GM19455 (cell line): ENCODE results near the gene ARHGAP6.

Experiments
- ATAC-seq: cut with Tn5 transposase; IDR thresholded peaks from one replicate; pipeline ENCODE4 v1.9.1; 2021; ENCODE audit not compliant: unreplicated experiment

ARHGAP6 gene

GRCh38 chrX:11665168-11666111 lies at the start of gene ARHGAP6:
Gene ARHGAP6 (minus strand): TSS chrX:11665920. CDS start chrX:11664828, 1,092 bp downstream.
- ATAC-seq, result no peak

GRCh38 chrX:11704725-11705495 lies 39.2 kb upstream of the ARHGAP6 start:
- no peak for ATAC-seq

GRCh38 chrX:11703855-11704254 lies 38.1 kb upstream of the ARHGAP6 start:
- ATAC-seq, result no peak

- no peak for ATAC-seq
These were observed 37.4 kb upstream of the ARHGAP6 start for GRCh38 chrX:11702965-11703631.

GRCh38 chrX:11702420-11702819 lies 36.7 kb upstream of the ARHGAP6 start:
- no peak for ATAC-seq

- no peak for ATAC-seq
These were observed 33.0 kb upstream of the ARHGAP6 start for GRCh38 chrX:11698702-11699101.

- ATAC-seq, result no peak
These were observed 22.5 kb upstream of the ARHGAP6 start for GRCh38 chrX:11688201-11688600.

GRCh38 chrX:11687157-11687556 lies 21.4 kb upstream of the ARHGAP6 start:
- no peak for ATAC-seq

- ATAC-seq, result no peak
These were observed 17.3 kb upstream of the ARHGAP6 start for GRCh38 chrX:11683057-11683456.

- no peak for ATAC-seq
These were observed 12.4 kb upstream of the ARHGAP6 start for GRCh38 chrX:11678158-11678557.

GRCh38 chrX:11672213-11672612 lies 6.5 kb upstream of the ARHGAP6 start:
- ATAC-seq, result no peak

GRCh38 chrX:11670316-11670715 lies 4.6 kb upstream of the ARHGAP6 start:
- ATAC-seq, result no peak

GRCh38 chrX:11666952-11667685 lies 1.4 kb upstream of the ARHGAP6 start:
- ATAC-seq, result no peak

- no peak for ATAC-seq
These were observed 444 bp upstream of the ARHGAP6 start for GRCh38 chrX:11666164-11666563.

- ATAC-seq, result no peak
These were observed 1.2 kb downstream of the ARHGAP6 start for GRCh38 chrX:11664211-11665167.

GRCh38 chrX:11663875-11664210 lies 1.9 kb downstream of the ARHGAP6 start:
- ATAC-seq, result no peak

- ATAC-seq, result no peak
These were observed 10.3 kb downstream of the ARHGAP6 start for GRCh38 chrX:11655282-11656015.

GRCh38 chrX:11648705-11649519 lies 16.8 kb downstream of the ARHGAP6 start:
- no peak for ATAC-seq
